Ishikawa (cell line): ENCODE results near the gene GSTO2.

Source experiments
- CREB1 ChIP-seq: IDR thresholded peaks from 2 replicates; pipeline ENCODE4 v1.6.1; 2012; ENCODE audit warnings: low read depth
- MAX ChIP-seq: IDR thresholded peaks from 2 replicates; pipeline ENCODE4 v1.6.1; 2012
- REST ChIP-seq: IDR thresholded peaks from 2 replicates; pipeline ENCODE4 v1.6.1; 2012; ENCODE audit warnings: low read depth, mild to moderate bottlenecking
- TCF12 ChIP-seq: IDR thresholded peaks from 2 replicates; pipeline ENCODE4 v1.6.1; 2012; ENCODE audit warnings: low read depth
- TEAD4 ChIP-seq: IDR thresholded peaks from 2 replicates; pipeline ENCODE4 v1.6.1; 2012
- USF1 ChIP-seq: IDR thresholded peaks from 2 replicates; pipeline ENCODE4 v1.6.1; 2012
- YY1 ChIP-seq: IDR thresholded peaks from 2 replicates; pipeline ENCODE4 v1.6.1; 2012; ENCODE audit warnings: low read depth

GRCh38 chr10:104337521-104337984, 68.6 kb downstream of the GSTO2 start:
- no peak for TF ChIP-seq YY1
- TF ChIP-seq TEAD4 = no peak
- no peak for TF ChIP-seq REST
- no peak for TF ChIP-seq CREB1
- TF ChIP-seq MAX = no peak; the same call in 1 of the 2 replicates
- no peak for TF ChIP-seq USF1
- no peak for TF ChIP-seq TCF12
